HG03571 (cell line): Measurements from ENCODE around the gene PRKAG2.
"Not testable (repeated sequence)": the region's sequence is repeated elsewhere in the genome, so short reads cannot be mapped to it uniquely, and the experiment has no call there.

Experiments used
- ATAC-seq: cut with Tn5 transposase; IDR thresholded peaks from one replicate; pipeline ENCODE4 v1.9.1; 2021; ENCODE audit not compliant: unreplicated experiment

The PRKAG2 gene

GRCh38 chr7:151837285-151838042 lies 39.5 kb downstream of the PRKAG2 start:
- no peak for ATAC-seq

DNA sequence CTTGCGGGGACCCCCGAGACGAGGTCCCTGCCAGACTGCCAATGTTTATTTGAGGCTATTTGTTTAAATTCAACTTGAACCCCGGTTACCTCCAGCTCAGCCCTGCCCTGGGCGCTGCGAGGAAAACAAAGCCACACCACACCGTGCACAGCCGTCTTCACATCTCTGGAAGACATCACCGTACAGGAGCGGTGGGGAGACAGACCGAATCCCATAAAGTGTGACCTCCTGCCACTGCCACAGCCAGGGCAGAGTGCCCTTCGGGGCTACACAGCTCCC lies 40.0 kb downstream of the PRKAG2 start:
- ATAC-seq: no peak

DNA sequence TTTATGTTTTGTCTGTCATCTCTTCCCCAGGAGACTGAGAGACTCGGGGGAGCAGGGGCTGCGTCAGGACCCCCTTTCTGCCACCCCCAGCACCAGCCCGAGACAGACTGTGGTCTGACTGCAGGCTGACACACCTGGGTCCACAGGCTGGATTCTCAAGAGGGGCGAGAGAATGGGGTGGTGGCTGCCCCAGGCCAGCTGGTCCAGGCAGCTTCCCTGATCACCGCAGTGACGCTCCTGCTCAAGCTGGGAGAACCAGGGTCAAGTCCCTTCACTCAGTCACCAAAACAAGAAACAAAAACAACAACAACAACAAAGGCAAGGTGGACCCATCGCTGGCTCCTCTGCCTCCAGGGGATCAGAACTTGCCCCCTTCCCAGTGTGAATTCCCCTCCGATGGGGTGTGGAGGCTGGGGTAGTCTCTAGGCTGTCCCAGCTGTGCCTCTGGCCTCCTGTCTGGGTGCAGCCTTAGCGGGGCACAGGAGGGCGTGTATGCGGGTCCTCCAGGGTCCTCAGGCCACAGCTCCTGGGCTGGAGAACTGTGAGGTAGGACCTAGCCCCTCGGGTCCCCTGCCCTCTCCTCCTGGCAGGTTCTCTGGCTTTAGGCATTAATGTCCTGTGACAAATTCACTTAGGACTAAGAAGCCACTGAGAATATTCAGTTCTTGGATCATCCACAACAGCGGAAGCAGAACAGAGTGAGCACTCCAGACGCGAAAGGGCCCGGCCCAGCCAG lies 40.6 kb downstream of the PRKAG2 start:
- no peak for ATAC-seq

- ATAC-seq: no peak
These were observed 41.3 kb downstream of the PRKAG2 start for GRCh38 chr7:151835636-151836035.

- no peak for ATAC-seq
These were observed 42.5 kb downstream of the PRKAG2 start for GRCh38 chr7:151834271-151835035.

DNA sequence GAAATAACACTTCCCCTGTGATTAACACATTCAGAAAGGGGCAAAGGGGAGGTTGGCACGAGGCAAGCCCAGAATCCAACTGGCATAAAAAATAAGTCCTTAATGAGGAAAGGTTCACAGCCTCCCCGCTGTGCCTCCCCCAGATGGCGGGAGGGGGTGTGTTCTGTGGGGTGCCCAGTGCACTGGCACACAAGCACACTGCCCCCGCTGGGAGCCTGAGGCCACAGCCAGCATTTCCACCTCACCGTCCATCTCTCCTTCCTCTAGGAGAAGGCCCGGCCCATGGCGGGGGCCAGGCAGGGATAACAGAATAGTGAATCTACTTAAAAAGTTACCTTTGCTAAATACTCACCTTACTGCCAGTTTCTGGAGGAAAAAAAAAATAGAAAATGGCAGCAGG lies 43.2 kb downstream of the PRKAG2 start:
- no peak for ATAC-seq

- ATAC-seq: no peak
These were observed 43.7 kb downstream of the PRKAG2 start for GRCh38 chr7:151833213-151833651.

DNA sequence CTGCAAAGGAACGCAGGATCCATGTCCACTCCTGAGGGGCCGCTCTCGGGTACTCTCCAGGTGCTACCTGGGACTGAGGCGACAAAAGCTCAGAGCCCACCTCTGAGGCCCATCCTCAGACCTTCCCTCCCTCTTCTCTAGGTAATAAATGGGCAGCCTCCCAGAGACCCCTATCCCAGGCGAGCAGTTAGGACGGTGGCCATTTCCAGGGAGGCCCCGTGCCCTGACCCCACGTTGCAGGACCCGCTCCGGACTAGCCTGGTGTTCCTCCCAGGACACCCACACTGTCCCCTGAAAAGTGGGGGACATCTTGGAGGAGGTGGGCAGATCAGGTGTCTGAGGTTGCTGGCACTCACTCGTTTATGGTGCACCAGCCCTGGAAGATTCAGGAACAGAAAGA lies 44.3 kb downstream of the PRKAG2 start:
- no peak for ATAC-seq

- no peak for ATAC-seq
These were observed 44.8 kb downstream of the PRKAG2 start for GRCh38 chr7:151832138-151832537.

- no peak for ATAC-seq
These were observed 45.3 kb downstream of the PRKAG2 start for GRCh38 chr7:151831606-151832005.

DNA sequence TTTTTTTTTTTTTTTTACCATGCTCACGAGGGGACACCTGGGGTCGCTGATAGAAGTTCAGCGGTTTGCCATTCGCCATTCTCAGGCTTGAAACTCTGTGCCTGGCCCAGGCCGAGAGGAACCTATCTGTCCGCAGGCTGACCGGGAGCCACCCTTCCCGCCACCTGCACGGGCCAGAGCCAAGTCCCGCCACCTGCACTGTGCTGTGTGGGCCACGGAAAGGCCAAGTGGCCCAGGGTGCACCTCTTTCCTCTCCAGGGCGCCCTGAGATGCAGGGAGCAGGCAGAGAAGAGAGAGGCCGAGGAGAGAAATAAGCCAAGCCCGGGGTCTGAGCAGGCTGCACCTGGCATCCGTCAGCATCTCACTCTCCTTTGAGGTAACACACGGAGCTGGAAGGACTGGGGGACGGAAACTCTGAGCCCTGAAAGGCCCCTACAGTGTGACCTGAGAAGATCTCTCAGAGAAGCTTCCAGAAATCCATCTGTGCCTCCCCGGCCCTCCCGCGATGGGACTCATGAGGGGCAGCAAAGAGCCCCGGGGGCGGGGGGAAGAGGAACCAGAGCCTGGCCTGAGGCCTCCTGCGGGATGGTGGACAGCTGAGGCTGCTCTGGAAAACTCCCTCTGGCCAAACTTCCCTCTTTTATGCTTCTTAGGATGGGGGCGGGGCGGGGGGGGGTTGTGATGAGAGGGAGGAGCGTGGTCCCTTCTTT lies 46.6 kb downstream of the PRKAG2 start:
- no peak for ATAC-seq

DNA sequence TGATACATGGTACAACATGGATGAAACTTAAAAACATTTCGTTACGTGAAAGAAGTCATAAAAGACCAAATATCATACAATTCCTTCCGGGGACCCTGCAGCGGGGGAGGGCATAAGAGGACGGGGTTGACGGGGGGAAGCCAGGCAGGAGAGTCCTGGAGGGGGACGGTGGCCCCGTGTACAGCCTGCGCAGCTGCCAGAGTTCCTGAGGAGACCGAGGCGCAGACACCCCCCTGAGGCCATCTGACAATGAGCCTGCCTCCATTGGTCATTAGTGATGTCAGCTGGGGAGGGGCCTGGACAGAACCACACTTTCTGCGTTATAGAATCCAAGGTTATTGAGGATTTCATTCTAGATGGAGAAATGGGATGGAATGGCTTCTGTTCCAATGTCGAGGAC lies 47.2 kb downstream of the PRKAG2 start:
- no peak for ATAC-seq

DNA sequence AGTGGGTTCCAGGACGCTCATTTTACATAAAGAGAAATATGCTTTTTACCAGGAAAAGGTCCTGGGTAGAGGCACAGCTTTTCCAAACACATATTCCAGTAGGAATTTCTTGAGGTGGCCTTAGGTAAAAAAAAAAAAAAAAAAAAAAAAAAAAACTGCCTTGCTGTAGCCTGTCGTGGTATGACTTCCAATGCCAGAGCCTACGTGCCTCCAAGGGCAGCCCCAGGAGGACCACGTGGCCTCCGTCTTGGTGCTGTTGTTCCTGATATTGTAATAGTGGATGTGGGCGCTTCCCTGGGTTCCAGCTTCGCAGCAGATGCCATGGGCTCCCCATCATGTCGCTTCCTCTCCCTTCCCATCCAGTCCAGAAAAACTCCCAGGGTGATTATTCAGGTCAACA lies 49.3 kb downstream of the PRKAG2 start:
- no peak for ATAC-seq

DNA sequence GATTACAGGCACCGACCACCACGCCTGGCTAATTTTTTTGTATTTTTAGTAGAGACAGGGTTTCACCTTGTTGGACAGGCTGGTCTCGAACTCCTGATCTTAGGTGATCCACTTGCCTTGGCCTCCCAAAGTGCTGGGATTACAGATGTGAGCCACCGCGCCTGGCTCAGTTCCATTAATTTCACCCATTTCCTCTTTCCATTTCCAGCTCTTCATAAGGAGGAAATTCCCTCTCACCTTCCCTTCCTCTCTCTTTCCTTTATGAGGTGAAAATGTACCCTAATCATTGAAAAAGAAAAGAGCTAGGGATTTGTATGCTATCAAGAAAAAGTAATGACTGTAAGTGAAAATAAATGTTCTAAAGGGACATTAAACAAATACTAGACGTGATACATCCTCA lies 50.6 kb downstream of the PRKAG2 start:
- not testable (repeated sequence) for ATAC-seq

DNA sequence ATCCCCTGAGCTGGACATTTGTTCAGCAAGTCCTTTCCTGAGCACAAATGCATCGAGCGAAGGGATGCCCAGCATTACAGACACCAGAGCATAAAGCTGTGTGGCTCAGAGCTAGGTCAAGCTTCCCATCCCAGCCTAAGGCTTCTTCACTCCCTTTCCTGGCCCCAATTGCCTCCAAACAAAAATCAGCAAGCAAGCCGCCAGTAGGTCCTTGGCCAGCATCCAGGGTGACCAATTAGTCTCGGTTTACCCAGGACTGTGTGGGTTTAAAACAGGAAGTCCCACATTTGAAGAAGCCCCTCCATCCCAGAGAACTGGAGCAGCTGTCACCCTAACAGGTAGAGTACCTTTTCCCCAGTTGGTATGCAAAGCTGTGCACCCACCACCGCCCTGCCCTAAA lies 51.2 kb downstream of the PRKAG2 start:
- ATAC-seq: no peak

- ATAC-seq: no peak
These were observed 52.5 kb downstream of the PRKAG2 start for GRCh38 chr7:151824373-151824933.

- no peak for ATAC-seq
These were observed 53.1 kb downstream of the PRKAG2 start for GRCh38 chr7:151823566-151824372.

GRCh38 chr7:151822541-151823181 lies 54.3 kb downstream of the PRKAG2 start:
- no peak for ATAC-seq

- no peak for ATAC-seq
These were observed 54.9 kb downstream of the PRKAG2 start for GRCh38 chr7:151821806-151822540.
